Measurements from ENCODE around the gene DENND4B.

Gene DENND4B

GRCh38 chr1:153978274-153978909 is 31.9 kb upstream of the DENND4B start:
- H2AFZ ChIP-seq (ENCODE audit: low read depth, low read length), result peak overlapping the region; percentile 64
- peaks cover 26% of the 10 kb centered on the region for H3K36me3 ChIP-seq (ENCODE audit: insufficient read depth, low read length)
- no peaks in the 10 kb centered on the region for H3K27me3 ChIP-seq (ENCODE audit: insufficient read depth, low read length)
- H3K4me3 ChIP-seq (ENCODE audit: low read length), result peak overlapping the region; percentile 72
- H3K4me1 ChIP-seq (ENCODE audit: insufficient read depth, low read length), result peaks cover 8% of the 10 kb centered on the region
- H3K9me3 ChIP-seq (ENCODE audit: low read length), result no peaks in the 10 kb centered on the region

- peak within 1 kb of the TSS; percentile 72 for H3K4me3 ChIP-seq (ENCODE audit: low read length)
- no peaks in the 10 kb centered on the region for H3K27me3 ChIP-seq (ENCODE audit: insufficient read depth, low read length)
- H2AFZ ChIP-seq (ENCODE audit: low read depth, low read length), result peak within 1 kb of the TSS; percentile 64
- H3K36me3 ChIP-seq (ENCODE audit: insufficient read depth, low read length), result peaks cover 24% of the 10 kb centered on the region
- H3K9me3 ChIP-seq (ENCODE audit: low read length), result no peaks in the 10 kb centered on the region
- H3K4me1 ChIP-seq (ENCODE audit: insufficient read depth, low read length), result peaks cover 8% of the 10 kb centered on the region
Observed at GRCh38 chr1:153977250-153978240, 31.0 kb upstream of the DENND4B start, which contains the start of gene JTB. Gene JTB (minus strand): TSS chr1:153977674. CDS start chr1:153977252, 422 bp downstream.

GRCh38 chr1:153976819-153977249 is 30.3 kb upstream of the DENND4B start:
- Histone ChIP-seq H3K9me3 (ENCODE audit: low read length) (no peaks in the 10 kb centered on the region), H3K36me3 (ENCODE audit: insufficient read depth, low read length) (peaks cover 22% of the 10 kb centered on the region), H2AFZ (ENCODE audit: low read depth, low read length) (no peak overlapping the region), H3K27me3 (ENCODE audit: insufficient read depth, low read length) (no peaks in the 10 kb centered on the region), H3K4me3 (ENCODE audit: low read length) (peak overlapping the region; percentile 72), H3K4me1 (ENCODE audit: insufficient read depth, low read length) (peaks cover 8% of the 10 kb centered on the region)

GRCh38 chr1:153973525-153973924 is 27.0 kb upstream of the DENND4B start:
- peaks cover 21% of the 10 kb centered on the region for H3K36me3 ChIP-seq (ENCODE audit: insufficient read depth, low read length)
- H3K9me3 ChIP-seq (ENCODE audit: low read length), result no peaks in the 10 kb centered on the region
- H3K4me1 ChIP-seq (ENCODE audit: insufficient read depth, low read length), result peaks cover 16% of the 10 kb centered on the region
- H3K4me3 ChIP-seq (ENCODE audit: low read length), result no peak overlapping the region
- H2AFZ ChIP-seq (ENCODE audit: low read depth, low read length), result no peak overlapping the region
- no peaks in the 10 kb centered on the region for H3K27me3 ChIP-seq (ENCODE audit: insufficient read depth, low read length)

GRCh38 chr1:153973071-153973470 is 26.6 kb upstream of the DENND4B start:
- H2AFZ ChIP-seq (ENCODE audit: low read depth, low read length), result no peak overlapping the region
- no peaks in the 10 kb centered on the region for H3K27me3 ChIP-seq (ENCODE audit: insufficient read depth, low read length)
- H3K9me3 ChIP-seq (ENCODE audit: low read length), result no peaks in the 10 kb centered on the region
- peaks cover 20% of the 10 kb centered on the region for H3K4me1 ChIP-seq (ENCODE audit: insufficient read depth, low read length)
- no peak overlapping the region for H3K4me3 ChIP-seq (ENCODE audit: low read length)
- H3K36me3 ChIP-seq (ENCODE audit: insufficient read depth, low read length), result peaks cover 21% of the 10 kb centered on the region

GRCh38 chr1:153970346-153970745 is 23.8 kb upstream of the DENND4B start:
- Histone ChIP-seq H3K4me3 (ENCODE audit: low read length) (no peak overlapping the region), H3K36me3 (ENCODE audit: insufficient read depth, low read length) (peaks cover 17% of the 10 kb centered on the region), H3K27me3 (ENCODE audit: insufficient read depth, low read length) (no peaks in the 10 kb centered on the region), H3K4me1 (ENCODE audit: insufficient read depth, low read length) (peaks cover 23% of the 10 kb centered on the region), H3K9me3 (ENCODE audit: low read length) (no peaks in the 10 kb centered on the region), H2AFZ (ENCODE audit: low read depth, low read length) (no peak overlapping the region)

- Histone ChIP-seq H2AFZ (ENCODE audit: low read depth, low read length) (no peak overlapping the region), H3K27me3 (ENCODE audit: insufficient read depth, low read length) (no peaks in the 10 kb centered on the region), H3K36me3 (ENCODE audit: insufficient read depth, low read length) (peaks cover 7% of the 10 kb centered on the region), H3K4me1 (ENCODE audit: insufficient read depth, low read length) (peaks cover 24% of the 10 kb centered on the region), H3K9me3 (ENCODE audit: low read length) (no peaks in the 10 kb centered on the region), H3K4me3 (ENCODE audit: low read length) (peak overlapping the region; percentile 86)
Observed at GRCh38 chr1:153968972-153969371, 22.5 kb upstream of the DENND4B start.

GRCh38 chr1:153968408-153968807 is 21.9 kb upstream of the DENND4B start:
- H3K4me1 ChIP-seq (ENCODE audit: insufficient read depth, low read length), result peaks cover 24% of the 10 kb centered on the region
- H3K27me3 ChIP-seq (ENCODE audit: insufficient read depth, low read length), result no peaks in the 10 kb centered on the region
- no peak overlapping the region for H2AFZ ChIP-seq (ENCODE audit: low read depth, low read length)
- H3K9me3 ChIP-seq (ENCODE audit: low read length), result no peaks in the 10 kb centered on the region
- H3K36me3 ChIP-seq (ENCODE audit: insufficient read depth, low read length), result peaks cover 3% of the 10 kb centered on the region
- H3K4me3 ChIP-seq (ENCODE audit: low read length), result peak overlapping the region; percentile 86

- Histone ChIP-seq H3K4me1 (ENCODE audit: insufficient read depth, low read length) (peaks cover 25% of the 10 kb centered on the region), H3K36me3 (ENCODE audit: insufficient read depth, low read length) (no peaks in the 10 kb centered on the region), H3K4me3 (ENCODE audit: low read length) (peak overlapping the region; percentile 86), H3K27me3 (ENCODE audit: insufficient read depth, low read length) (no peaks in the 10 kb centered on the region), H3K9me3 (ENCODE audit: low read length) (no peaks in the 10 kb centered on the region), H2AFZ (ENCODE audit: low read depth, low read length) (no peak overlapping the region)
Observed at GRCh38 chr1:153968000-153968363, 21.5 kb upstream of the DENND4B start.

- no peak within 1 kb of the TSS for H2AFZ ChIP-seq (ENCODE audit: low read depth, low read length)
- peak within 1 kb of the TSS; percentile 86 for H3K4me3 ChIP-seq (ENCODE audit: low read length)
- no peaks in the 10 kb centered on the region for H3K27me3 ChIP-seq (ENCODE audit: insufficient read depth, low read length)
- H3K4me1 ChIP-seq (ENCODE audit: insufficient read depth, low read length), result peaks cover 31% of the 10 kb centered on the region
- H3K36me3 ChIP-seq (ENCODE audit: insufficient read depth, low read length), result no peaks in the 10 kb centered on the region
- no peaks in the 10 kb centered on the region for H3K9me3 ChIP-seq (ENCODE audit: low read length)
Observed at GRCh38 chr1:153967107-153967999, 20.8 kb upstream of the DENND4B start, which contains the start of gene CREB3L4. Gene CREB3L4 (plus strand): TSS chr1:153967902. CDS start chr1:153968526, 624 bp downstream.

GRCh38 chr1:153963850-153964331 is 17.4 kb upstream of the DENND4B start:
- Histone ChIP-seq H2AFZ (ENCODE audit: low read depth, low read length) (no peak overlapping the region), H3K27me3 (ENCODE audit: insufficient read depth, low read length) (no peaks in the 10 kb centered on the region), H3K4me1 (ENCODE audit: insufficient read depth, low read length) (peaks cover 39% of the 10 kb centered on the region), H3K9me3 (ENCODE audit: low read length) (no peaks in the 10 kb centered on the region), H3K4me3 (ENCODE audit: low read length) (peak overlapping the region; percentile 66), H3K36me3 (ENCODE audit: insufficient read depth, low read length) (peaks cover 20% of the 10 kb centered on the region)

- Histone ChIP-seq H3K36me3 (ENCODE audit: insufficient read depth, low read length) (peaks cover 20% of the 10 kb centered on the region), H3K9me3 (ENCODE audit: low read length) (no peaks in the 10 kb centered on the region), H3K4me1 (ENCODE audit: insufficient read depth, low read length) (peaks cover 35% of the 10 kb centered on the region), H3K27me3 (ENCODE audit: insufficient read depth, low read length) (no peaks in the 10 kb centered on the region), H3K4me3 (ENCODE audit: low read length) (peak within 1 kb of the TSS; percentile 66), H2AFZ (ENCODE audit: low read depth, low read length) (peak within 1 kb of the TSS; percentile 35)
Observed at GRCh38 chr1:153963030-153963849, 16.7 kb upstream of the DENND4B start, which contains the start of gene SLC39A1. Gene SLC39A1 (minus strand): TSS chr1:153963537. CDS start chr1:153962715, 822 bp downstream.
